ENCODE data around the gene RRAGA.
"Not testable (repeated sequence)": the region's sequence is repeated elsewhere in the genome, so short reads cannot be mapped to it uniquely, and the experiment has no call there.

The RRAGA gene

DNA sequence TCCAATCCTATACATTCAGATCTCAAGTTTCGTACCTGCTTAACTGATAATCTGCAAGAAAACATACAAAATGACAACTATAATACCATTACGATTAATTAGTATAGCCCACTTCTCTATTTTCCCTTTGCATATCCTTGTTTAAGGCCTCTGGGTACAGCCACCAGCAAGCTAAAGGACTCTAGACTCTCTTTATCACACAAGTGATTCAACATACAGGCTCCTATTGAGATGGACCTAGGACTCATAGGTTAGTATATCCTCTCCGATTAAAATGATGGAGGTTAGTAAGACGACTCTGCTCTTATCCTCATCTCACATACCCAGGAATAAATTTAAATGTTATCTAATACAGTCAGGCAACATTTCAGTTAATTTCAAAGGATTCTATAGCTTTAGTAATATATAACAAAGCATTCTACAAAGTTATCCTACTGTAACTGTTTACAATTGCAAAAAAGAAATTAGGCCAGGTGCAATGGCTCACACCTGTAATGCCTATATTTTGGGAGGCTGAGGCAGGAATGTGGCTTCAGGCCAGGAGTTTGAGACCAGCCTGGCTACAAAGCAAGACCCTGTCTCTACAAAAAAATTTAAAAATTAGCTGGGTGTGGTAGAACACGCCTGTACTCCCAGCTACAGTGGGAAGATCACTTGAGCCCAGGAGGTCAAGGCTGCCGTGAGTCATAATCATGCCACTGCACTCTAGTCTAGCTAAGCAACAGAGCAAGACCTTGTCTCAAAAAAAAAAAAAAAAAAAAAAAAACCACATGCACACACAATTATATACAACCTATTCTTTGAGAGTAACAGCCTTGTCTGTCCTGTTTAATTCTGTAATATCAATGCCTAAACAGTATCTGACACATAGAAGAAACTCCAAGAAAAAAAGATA, 38.1 kb downstream of the RRAGA start:
- no peak for DNase-seq (ENCODE audit: low read depth)

DNA sequence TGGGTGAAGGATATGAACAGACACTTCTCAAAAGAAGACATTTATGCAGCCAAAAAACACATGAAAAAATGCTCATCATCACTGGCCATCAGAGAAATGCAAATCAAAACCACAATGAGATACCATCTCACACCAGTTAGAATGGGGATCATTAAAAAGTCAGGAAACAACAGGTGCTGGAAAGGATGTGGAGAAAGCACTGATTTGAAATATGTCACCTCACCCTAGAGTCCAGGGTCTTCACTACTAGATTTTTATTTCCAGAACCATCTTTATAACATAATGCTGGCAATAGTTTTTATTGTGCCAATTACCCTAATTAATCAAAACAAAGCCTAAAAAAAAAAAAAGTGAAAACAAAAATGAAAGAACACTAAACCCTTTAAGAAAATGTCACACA, 48.2 kb downstream of the RRAGA start:
- not testable (repeated sequence) for DNase-seq (ENCODE audit: low read depth)

Measured in activated T-cell treated with anti-CD3 and anti-CD28 coated beads for 48 hours (primary cell).